GM21737 (cell line): Measurements from ENCODE around the gene LSM2.
"Not testable (repeated sequence)": the region's sequence is repeated elsewhere in the genome, so short reads cannot be mapped to it uniquely, and the experiment has no call there.

ENCODE experiments used
- ATAC-seq: cut with Tn5 transposase; IDR thresholded peaks from one replicate; pipeline ENCODE4 v1.9.1; 2021; ENCODE audit warnings: mild to moderate bottlenecking, moderate library complexity; ENCODE audit not compliant: unreplicated experiment

The LSM2 gene

GRCh38 chr6:31806470-31807272 lies at the start of gene LSM2:
LSM2 (minus strand) TSS chr6:31806966; CDS start chr6:31806757, 209 bp downstream.
- ATAC-seq, result peak; percentile 80

GRCh38 chr6:31851980-31852718 lies 45.4 kb upstream of the LSM2 start:
- ATAC-seq, result not testable (repeated sequence)

- no peak for ATAC-seq
Observed at GRCh38 chr6:31851485-31851832, 44.7 kb upstream of the LSM2 start.

- ATAC-seq, result no peak
Observed at GRCh38 chr6:31850765-31851484, 44.2 kb upstream of the LSM2 start.

GRCh38 chr6:31847276-31847978 lies 40.7 kb upstream of the LSM2 start:
- ATAC-seq, result no peak

- no peak for ATAC-seq
Observed at GRCh38 chr6:31844507-31844906, 37.7 kb upstream of the LSM2 start.

GRCh38 chr6:31842053-31842452 lies 35.3 kb upstream of the LSM2 start:
- no peak for ATAC-seq

- ATAC-seq, result not testable (repeated sequence)
Observed at GRCh38 chr6:31839779-31840126, 33.0 kb upstream of the LSM2 start.

GRCh38 chr6:31838968-31839367 lies 32.2 kb upstream of the LSM2 start:
- no peak for ATAC-seq

GRCh38 chr6:31838114-31838553 lies 31.4 kb upstream of the LSM2 start:
- ATAC-seq, result not testable (repeated sequence)

GRCh38 chr6:31837369-31838113 lies 30.8 kb upstream of the LSM2 start:
- ATAC-seq, result no peak

GRCh38 chr6:31836474-31837368 lies 30.0 kb upstream of the LSM2 start:
- ATAC-seq, result no peak

GRCh38 chr6:31836047-31836473 lies 29.3 kb upstream of the LSM2 start:
- ATAC-seq, result no peak

- ATAC-seq, result peak; percentile 42
Observed at GRCh38 chr6:31834367-31835250, 27.8 kb upstream of the LSM2 start.

GRCh38 chr6:31831350-31832215 lies 24.8 kb upstream of the LSM2 start:
- ATAC-seq, result no peak

GRCh38 chr6:31830886-31831335 lies 24.1 kb upstream of the LSM2 start:
- ATAC-seq, result no peak

- no peak for ATAC-seq
Observed at GRCh38 chr6:31829633-31830283, 23.0 kb upstream of the LSM2 start.
